DLD1 (cell line): ENCODE data around the gene MTA1.

ENCODE experiments used
- in situ Hi-C: cut with HindIII; loops from 2 replicates; pipeline ENCODE4 v1.10.0; 2017; ENCODE audit warnings: low sequenced_read_pairs

The MTA1 gene

DNA sequence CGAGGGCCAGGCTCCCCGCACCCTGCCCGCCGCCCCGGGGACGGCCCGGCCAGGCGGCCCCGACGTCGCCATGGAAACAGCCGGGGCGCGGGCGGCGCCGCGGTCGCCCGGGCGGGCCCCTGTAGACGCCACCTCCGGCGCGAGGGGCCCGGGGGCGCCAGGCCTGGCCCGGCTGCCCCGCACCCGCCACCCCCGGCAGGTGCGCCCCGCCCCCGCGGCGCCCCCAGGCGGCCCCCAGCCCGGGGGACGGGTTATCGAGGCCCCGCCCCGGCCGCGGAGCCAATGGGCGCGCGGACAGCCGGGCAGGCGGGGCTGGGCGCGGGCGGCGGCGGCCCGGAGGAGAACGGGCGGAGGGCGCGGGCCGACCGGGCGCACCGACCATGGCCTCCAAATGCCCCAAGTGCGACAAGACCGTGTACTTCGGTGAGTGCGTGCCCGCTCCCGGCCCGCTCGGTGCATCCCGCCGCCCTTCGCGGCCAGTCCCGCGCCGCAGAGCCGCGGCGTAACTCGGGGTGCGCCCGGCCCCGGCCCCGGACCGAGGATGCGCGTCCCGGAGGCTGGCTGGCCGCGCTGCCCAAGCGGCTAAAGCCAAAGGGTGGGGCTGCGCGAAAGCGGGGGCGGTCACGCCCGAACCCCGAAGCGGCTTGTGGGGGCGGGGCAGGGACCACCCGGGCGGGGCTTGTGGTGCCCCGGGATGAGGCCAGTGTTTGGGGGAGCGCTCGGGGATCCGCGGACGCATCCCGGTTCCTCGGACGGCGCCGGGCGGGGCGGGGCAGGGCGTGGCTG, 55.0 kb downstream of the MTA1 start, which contains the start of gene CRIP2:
TSS of gene CRIP2 (plus strand) at position 339 of the 786 bp plus-strand sequence. CDS start at position 381, 42 bp downstream.
- in situ Hi-C loops, result no loop called here

- in situ Hi-C loops, result no loop called here
These were observed 55.9 kb downstream of the MTA1 start for GRCh38 chr14:105475269-105476096.

DNA sequence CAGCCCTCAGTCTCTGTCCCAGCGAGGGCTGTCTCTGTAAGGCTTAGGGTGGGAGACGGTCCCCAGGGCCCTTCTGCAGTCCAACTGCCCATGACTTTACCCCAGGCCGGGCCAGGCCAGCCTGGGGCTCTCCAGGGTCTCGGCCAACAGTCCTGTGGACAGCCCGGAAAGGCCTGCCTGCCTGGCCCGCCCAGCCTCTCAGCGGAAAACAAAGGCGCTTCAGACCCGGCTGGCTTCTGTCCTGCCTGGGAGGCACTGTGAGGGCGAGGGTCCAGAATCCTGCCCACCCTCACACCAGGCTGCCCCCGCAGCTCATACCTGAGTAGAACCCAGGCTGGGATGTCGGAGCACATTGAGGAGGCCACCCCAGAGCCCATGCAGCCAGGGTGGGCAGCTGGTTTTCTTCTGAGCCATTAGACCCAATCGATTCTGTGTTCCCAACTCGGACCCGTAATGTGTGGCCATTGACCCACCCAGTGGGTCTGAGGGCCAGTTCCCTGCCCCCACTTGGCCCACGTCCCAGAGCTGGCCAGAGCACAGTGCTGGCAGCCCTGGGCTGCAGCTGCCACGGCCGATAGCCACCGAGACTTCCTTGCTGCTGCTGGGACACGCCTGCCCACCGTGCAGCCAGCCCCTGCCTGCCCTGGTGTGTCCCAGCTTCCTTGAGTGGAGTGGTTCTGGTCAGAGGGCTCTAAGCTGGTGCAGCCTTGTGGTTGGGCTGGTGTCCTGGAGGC, 56.6 kb downstream of the MTA1 start:
- in situ Hi-C loops, result no loop called here

DNA sequence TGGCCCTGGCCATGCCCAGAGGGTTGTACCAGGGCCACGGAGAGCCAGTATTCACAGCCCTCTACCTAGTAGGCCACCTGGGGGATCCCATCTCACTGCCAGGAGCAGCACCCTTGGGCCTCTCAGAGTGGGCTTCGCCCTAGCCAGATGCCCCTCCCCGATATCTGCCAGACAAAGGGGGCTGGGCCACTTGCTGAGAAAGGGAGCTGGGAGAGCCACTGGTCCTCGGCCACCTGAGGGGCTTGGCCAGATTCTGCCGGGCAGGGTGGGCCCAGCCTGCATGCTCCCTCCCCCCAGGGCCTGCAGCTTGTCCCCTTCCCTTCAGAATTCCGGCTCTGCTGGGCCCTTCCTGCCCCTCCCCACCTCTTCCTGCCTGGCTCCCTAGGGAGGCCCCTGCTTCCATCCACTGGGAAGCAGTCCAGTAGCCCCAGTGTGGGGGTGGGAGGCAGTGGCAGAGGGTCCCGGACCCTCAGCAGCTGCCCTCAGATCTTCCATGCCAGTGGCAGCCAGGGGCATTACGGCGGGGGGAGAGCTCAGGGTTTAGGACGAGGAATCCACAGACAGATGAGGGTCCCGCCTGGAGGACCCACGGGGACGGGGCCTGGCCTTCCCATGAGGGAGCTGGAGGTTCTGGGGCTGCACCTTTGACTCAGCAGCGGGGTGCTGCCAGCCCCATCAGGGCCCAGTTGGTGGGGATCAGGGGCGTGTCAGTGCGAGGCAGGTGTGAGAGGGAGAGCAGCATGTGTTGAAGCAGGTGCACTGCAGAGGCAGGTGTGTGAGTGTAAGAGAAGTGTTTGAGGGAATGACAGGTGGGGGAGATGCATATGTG, 57.4 kb downstream of the MTA1 start:
- in situ Hi-C loops, result no loop called here

GRCh38 chr14:105477660-105478397, 58.2 kb downstream of the MTA1 start:
- in situ Hi-C loops, result no loop called here

- in situ Hi-C loops, result no loop called here
These were observed 59.0 kb downstream of the MTA1 start for GRCh38 chr14:105478398-105479251.

- in situ Hi-C loops, result no loop called here
These were observed 60.0 kb downstream of the MTA1 start for GRCh38 chr14:105479431-105480158.

GRCh38 chr14:105480199-105480746, 60.6 kb downstream of the MTA1 start:
- in situ Hi-C loops, result no loop called here

DNA sequence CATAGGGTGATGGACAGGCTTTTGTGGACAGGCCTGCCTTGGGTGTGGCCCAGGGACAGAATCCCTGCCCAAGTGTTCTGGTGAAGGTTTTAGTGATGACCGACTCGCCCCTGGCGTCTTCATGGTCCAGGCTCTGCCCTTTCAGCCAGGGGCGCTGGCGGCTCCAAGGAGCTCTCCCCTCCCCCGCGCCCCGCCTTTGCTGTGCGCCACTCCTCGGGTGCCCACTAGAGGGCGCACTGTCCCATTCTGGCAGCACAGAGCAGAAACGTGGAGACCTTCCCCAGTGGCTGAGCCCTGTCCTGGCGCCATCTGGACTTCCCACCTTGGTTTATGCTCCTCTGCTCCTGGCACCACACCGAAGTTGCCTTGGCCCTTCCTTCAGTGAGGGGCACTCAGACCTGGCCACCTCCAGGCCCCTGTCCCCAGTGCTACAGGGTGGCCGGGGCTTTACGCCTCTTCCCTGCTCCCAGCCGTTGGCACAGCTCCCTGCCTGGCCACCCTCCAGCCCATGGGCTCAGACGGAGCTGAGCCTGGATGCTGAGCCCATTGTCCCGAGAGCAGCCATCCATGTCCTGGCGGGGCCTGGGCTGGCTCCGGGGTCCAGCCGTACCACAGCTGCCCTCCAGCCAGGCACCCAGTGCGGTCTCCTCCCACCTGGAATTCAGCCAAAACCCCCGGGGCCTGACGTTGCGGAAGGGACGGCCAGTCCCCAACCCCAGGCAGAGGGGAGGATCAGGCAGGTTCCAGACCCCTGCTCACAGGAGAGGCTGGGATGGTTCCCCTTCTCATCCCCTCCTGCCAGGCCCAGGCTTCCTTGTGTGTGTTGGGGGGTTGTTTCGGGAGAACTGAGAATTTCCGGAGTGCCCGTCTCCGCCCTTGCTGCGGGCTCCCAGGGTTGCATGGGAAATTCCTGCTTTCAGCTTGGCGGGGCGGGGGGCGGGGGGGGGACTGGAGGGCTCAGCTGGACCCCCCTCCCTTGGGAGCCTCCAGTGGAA, 61.5 kb downstream of the MTA1 start:
- in situ Hi-C loops, result no loop called here

DNA sequence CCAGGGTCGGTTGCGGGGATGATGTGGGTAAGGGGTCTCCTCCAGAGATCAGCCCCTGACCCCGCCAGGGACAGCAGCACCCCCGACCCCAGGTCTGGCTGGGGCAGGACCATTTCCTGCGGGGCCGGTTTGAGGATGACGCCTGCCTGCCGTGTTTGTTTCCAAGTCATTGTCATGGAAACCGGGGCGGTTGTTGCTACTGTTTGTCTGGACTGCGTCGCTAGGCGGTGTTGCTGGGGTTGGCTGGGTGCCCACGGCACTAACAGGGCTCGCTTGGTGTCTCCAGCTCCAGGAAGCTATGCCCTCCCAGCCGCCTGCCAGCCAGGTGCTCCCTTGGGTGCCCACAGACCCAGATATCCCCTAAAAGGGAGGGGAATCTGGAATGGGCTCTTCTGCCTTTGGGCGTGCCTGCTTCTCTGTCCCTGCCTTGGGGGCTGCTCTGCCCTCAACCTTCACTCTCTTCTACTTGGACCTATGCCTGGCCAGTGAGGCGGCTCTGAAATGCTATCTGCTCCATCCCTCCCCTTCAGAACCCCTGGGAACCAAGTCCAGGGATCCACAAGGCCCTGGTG, 62.3 kb downstream of the MTA1 start:
- in situ Hi-C loops, result no loop called here

DNA sequence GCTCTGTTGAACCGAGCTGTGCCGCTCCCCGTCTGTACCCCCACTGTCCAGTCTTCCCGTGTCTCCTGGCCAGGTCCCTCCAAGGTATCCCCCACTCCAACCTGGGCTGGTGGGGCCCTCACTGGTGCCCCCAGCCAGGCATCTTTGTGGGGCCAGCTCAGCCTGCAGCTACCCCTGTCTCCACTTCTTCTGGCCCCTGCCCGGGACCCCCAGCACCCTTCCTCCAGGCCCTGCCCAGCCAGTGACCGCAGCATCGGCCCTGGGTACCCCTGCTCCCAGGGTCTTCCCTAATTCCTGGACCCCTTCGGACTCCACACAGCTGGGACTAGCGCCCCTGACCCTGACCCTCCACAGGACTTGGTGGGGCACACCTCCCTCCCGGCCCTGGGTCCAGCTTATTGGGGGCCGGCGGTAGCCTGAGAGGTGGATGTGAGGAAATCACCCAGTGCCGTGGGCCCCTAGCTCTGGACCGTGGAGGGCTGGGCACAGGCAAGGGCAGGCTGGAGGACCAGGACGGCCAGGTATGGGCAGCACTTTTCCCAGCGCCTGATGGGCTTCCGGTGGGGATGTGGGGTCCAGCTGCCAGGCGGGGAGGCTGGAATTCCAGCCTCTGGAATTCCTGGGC, 63.0 kb downstream of the MTA1 start:
- in situ Hi-C loops, result no loop called here

GRCh38 chr14:105483300-105484068, 63.9 kb downstream of the MTA1 start:
- in situ Hi-C loops, result no loop called here

- in situ Hi-C loops, result no loop called here
These were observed 64.7 kb downstream of the MTA1 start for GRCh38 chr14:105484069-105484996.

DNA sequence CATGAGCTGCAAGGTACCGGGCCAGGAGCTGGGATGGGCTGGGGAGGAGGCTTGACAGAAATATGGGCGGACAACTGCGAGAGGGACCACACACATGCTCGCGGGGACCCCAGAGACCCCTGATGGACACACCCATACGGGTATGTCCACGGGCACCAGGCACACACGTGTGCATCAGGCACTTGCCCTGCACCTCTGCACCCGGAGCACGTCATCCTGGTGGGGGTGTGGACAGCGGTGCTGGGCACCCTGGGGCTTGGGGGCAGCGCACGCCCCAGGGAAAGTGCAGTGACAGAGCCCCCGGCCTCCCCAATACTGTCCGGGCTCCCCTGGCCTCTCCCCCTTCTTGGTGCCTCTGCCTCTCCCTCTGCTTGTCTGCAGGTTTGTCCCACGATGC, 65.4 kb downstream of the MTA1 start:
- in situ Hi-C loops, result no loop called here
